Astrocyte of the spinal cord (primary cell): ENCODE measurements around the gene ANKH.

Source experiments
- DNase-seq: peaks from one replicate; pipeline ENCODE4 v3.0.0; 2011; ENCODE audit warnings: low read depth, low spot score
- H3K4me3 ChIP-seq: 2 replicates; pipeline ENCODE4 v1.5.1; 2011; ENCODE audit warnings: low read depth, mild to moderate bottlenecking, low read length, moderate library complexity
- CTCF ChIP-seq: IDR thresholded peaks from 2 replicates; pipeline ENCODE4 v1.5.1; 2012; ENCODE audit warnings: low read depth, mild to moderate bottlenecking, low read length, inconsistent platforms
- in situ Hi-C: cut with HindIII; loops from 2 replicates; pipeline ENCODE4 v1.10.0; 2017; ENCODE audit warnings: low sequenced_read_pairs

ANKH gene

GRCh38 chr5:14870337-14871213 lies 1.0 kb downstream of the ANKH start:
- TF ChIP-seq CTCF, result no peak
- peak overlapping the region; percentile 81 for H3K4me3 ChIP-seq
- in situ Hi-C loops, result no loop called here
- DNase-seq, result no peak

GRCh38 chr5:14869668-14870164 lies 1.9 kb downstream of the ANKH start:
- no peak for DNase-seq
- peak overlapping the region; percentile 81 for H3K4me3 ChIP-seq
- TF ChIP-seq CTCF, result no peak
- in situ Hi-C loops, result no loop called here

- in situ Hi-C loops, result no loop called here
- peak overlapping the region; percentile 81 for H3K4me3 ChIP-seq
- no peak for TF ChIP-seq CTCF
- DNase-seq, result no peak
Observed at GRCh38 chr5:14869233-14869632, 2.3 kb downstream of the ANKH start.

GRCh38 chr5:14868771-14869170 lies 2.8 kb downstream of the ANKH start:
- DNase-seq, result no peak
- no peak overlapping the region for H3K4me3 ChIP-seq
- in situ Hi-C loops, result no loop called here
- TF ChIP-seq CTCF, result no peak

- no peak for TF ChIP-seq CTCF
- in situ Hi-C loops, result no loop called here
- DNase-seq, result no peak
- no peak overlapping the region for H3K4me3 ChIP-seq
Observed at GRCh38 chr5:14864181-14864812, 7.3 kb downstream of the ANKH start.

GRCh38 chr5:14863105-14863504 lies 8.5 kb downstream of the ANKH start:
- no peak for DNase-seq
- in situ Hi-C loops, result no loop called here
- no peak overlapping the region for H3K4me3 ChIP-seq
- no peak for TF ChIP-seq CTCF
